GM15510 (cell line): Measurements from ENCODE around the gene PAFAH1B2.

ENCODE experiments used
- POLR2A ChIP-seq: IDR thresholded peaks from 3 replicates; pipeline ENCODE4 v1.6.1; 2011; ENCODE audit warnings: borderline replicate concordance; ENCODE audit not compliant: insufficient read length; ENCODE audit errors: extremely low read depth

The PAFAH1B2 gene

DNA sequence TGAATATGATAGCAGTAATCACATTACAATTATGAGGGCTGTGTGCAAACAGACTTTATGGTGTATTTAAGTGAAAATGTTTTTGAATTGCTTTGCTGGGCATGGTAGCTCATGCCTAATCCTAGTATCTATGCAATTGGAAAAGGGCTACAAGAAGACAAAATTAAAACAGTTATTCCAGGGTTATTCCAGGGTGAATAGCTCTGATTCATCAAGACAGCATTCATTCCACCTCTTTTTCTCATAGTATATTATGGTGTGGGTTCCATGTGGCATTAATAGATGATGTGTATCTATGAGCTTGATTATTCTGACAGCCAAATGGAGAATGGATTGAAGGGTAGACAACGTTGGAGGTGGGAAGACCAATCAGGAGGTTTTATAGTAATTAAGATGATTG, 22.4 kb downstream of the PAFAH1B2 start:
- TF ChIP-seq POLR2A = no peak

DNA sequence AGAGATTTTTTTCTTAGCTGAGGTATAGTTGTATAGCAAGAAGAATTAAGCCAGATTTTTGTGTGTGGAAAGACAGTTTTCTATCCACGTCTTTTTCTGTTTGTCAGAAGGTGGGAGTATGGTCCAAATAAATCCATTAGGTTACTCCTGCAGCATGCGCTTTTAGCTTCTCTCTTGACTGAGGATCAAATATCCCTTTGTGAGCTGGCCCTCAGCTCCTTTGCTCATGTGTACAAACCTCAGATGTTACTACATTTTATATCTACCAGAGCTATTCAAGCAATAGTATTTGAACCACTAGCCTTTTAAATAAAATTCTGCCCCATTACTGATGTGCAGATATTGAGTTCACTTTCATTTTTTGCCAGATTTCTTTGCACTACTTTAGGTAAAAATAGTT, 25.6 kb downstream of the PAFAH1B2 start:
- TF ChIP-seq POLR2A = no peak

DNA sequence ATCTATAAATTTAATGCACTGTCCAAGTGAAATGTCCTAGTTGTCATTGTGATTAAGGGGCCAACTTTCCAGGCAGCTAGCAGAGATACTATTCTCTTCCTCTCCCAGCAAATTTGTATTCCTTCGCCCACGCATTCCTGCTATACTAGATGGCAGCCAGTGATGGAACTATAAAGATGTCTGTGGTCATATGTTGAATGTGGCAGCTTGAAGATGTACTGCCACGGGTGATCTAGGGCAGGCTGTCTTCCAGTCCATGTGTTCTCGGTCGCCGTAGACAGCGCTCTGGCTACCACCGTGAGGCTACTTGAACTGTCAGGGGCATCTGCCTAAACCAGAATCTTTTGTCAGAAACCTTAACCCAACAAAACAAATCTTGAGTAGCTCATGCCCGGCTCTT, 26.1 kb downstream of the PAFAH1B2 start:
- TF ChIP-seq POLR2A = no peak

DNA sequence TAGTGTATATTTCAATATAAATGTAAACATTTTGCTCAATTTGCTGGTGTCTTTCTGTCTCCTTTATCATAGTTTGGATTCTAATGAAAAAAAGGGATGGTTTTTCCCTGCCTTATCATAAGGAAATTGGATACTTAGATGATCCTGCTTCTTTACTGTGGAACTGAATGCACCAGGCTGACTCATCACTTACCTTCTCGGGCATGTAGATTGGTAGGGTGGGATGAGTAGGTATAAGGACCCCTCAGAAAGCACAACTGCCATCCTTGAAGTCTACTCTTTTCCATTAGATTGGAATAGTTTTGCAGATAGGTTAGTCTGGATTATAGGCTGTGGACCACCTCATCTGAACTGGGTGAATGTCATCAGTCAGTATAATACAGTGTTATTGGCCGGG, 26.9 kb downstream of the PAFAH1B2 start:
- TF ChIP-seq POLR2A = no peak

DNA sequence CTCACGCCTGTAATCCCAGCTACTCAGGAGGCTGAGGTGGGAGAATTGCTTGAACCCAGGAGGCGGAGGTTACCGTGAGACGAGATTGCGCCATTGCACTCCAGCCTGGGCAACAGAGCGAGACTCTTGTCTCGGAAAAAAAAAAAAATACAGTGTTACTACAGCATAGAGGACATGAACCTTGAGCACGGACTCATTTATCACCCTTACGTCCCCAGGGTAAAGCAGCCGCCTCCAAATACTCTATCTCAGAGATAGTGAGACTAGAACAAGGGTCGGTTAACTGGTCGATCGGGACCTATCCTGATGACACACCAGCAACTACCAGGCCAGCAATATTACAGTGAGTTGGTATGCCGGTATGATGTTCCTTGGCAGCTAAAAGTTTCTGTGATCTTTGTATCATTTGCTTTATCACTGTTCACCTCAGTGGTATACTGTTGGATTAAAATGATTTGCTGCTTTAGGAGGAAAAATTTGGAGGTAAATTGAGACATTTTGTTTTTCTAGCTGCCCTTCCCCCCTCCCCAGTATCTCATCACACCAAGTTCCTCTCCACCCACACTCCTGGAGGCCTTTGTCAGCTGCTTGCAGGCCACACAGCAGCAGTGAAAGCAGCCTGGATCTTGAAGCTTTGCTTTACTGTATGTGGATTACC, 27.4 kb downstream of the PAFAH1B2 start:
- no peak for TF ChIP-seq POLR2A

DNA sequence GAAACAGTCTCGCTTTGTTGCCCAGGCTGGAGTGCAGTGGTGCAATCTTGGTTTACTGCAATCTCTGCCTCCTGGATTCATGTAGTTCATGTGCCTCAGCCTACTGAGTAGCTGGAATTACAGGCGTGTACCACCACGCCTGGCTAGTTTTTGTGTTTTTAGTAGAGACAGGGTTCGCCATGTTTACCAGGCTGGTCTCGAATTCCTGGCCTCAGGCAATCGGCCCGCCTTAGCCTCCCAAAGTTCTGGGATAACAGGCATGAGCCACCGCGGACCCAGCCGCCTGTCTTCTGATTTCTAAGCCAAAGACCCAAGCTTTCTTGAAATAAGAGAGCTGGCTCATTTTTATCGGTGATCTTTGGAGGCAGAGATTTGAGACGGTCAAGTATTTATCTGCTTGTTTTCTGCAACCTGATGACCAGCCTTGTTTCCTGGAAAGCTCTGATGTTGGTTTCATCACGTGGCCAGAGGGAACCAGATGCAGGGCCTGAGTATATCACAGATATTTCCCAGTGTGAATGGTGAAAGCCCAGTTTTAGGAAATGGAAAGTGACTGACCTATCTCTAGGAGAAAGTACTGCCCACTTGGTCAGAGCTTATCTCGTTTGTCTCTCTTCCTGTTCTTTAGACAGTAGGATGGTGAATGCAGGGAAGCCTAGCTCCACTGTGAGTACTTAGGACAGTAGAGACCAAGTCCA, 28.8 kb downstream of the PAFAH1B2 start:
- TF ChIP-seq POLR2A = no peak

DNA sequence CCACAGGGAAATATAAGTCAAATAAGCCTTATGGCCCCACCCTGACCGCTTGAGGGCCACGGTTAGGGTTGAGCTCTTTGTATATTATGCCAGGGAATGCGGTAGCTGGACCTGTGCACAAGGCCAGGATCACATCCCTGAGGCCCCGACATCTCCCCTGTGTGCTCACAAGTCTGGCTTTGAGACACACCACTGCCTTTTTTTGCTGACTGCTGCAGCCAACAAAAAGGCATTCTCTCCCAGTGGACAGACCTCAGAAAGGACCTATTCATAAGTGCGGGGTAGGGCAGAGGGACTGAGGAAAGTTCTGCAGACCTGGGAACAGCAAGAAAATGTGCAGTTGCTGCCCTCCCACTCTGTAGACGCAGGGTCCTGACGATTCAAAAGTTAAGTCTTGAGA, 31.0 kb downstream of the PAFAH1B2 start:
- TF ChIP-seq POLR2A = no peak

DNA sequence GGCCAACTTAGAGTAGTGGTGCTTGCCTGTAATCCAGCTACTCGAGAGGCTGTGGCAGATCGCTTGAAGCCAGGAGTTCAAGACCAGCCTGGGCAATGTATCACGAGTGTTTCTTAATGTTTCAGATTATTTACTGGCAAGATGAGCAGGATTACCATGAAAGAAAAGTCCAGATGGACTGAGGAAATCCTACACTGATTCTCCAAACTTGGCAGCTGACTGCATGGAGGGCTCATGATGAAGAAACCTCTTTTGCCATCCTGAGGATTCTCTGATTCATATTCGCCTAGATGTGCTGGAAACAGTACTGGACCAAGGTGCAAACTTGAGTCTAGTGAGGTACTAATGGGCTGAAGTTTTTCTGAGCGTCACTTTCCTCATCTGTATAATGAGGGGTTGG, 31.7 kb downstream of the PAFAH1B2 start:
- TF ChIP-seq POLR2A = no peak

DNA sequence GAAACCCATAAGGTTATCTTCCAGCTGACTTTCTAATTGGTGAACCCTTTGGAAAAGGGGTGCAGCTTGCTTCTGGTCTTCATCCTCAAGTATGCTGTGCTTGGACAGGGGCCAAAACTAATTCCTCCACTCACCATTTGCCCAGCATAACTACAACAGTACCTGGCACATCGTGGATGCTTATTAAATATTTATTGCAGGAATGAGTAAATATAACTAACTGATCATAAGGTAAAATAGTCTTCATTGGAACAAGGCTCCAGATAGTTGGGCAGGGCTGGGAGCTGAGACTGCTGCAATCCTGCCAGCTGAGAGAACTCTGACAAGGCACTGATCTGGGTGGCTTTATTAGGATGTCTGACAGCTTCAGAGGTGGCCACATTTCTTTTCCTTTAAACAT, 32.1 kb downstream of the PAFAH1B2 start:
- no peak for TF ChIP-seq POLR2A

DNA sequence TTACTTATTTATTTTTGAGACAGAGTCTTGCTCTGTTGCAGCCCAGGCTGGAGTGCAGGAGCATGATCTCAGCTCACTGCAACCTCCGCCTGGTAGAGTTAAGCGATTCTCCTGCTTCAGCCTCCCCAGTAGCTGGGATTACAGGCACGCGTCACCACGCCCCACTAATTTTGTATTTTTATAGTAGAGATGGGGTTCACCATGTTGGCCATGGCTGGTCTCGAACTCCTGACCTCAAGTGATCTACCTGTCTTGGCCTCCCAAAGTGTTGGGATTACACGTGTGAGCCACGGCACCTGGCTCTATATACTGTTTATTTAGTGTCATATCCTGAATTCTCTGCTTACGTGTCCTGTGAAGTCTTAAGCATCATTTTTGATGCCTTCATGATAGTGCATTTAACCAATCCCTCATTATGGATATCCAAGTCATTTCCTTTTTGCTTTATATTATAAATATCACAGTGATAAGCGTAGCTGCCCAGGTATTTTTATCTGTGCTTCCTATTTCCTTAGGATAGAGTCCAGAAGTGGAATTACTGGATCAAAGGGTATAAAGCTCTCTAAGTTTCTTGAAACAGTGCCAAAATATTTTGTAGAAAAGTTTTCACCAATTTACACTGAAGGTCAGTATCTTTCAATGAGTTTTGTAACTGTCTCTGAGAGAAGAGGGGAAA, 33.6 kb downstream of the PAFAH1B2 start:
- TF ChIP-seq POLR2A = no peak

DNA sequence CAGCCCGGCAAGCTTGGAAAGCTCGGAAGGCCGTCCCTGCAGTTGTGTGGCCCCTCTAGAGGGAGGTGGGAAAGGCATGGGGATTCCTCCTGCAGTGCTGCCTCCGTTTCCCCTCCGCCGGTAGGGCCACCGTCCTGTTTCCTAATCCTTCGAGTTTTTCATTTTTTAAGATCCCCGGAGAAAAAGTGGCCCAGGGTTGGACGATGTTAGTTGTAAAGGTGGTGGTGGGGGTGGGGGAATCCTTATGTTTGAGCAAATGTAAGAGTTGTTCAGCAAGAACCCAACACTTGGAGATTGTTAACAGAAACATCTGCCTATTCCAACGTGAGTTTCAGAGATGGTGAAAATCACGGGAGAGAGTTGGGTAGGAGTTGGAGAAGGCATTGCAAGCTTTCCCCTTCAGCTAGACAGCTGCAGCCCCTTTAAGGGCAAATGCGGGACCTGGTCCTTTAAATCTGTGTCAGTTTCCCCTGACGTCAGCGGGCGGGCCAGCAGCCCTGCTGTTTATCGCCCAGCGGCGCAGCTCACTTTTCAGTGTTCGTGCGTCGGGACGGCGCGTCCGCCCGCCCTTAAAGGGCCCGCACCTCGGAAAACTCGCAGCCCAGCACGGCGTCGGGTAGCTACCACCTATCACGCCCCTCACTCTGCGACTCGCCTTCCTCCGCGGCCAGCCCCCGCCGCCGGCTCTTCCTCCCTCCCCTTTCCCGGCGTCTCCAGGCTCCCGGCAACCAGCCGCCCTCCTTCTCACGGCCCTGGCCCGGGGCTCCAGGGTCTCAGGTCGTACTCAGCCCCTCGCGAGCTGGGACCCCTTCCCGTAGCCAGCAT, 34.3 kb downstream of the PAFAH1B2 start, which contains the start of gene SIDT2:
Gene SIDT2, plus strand, starts transcription at position 534 of the 825 bp plus-strand sequence. CDS start 521 bp downstream, outside the sequence.
- TF ChIP-seq POLR2A = peak; percentile 64

DNA sequence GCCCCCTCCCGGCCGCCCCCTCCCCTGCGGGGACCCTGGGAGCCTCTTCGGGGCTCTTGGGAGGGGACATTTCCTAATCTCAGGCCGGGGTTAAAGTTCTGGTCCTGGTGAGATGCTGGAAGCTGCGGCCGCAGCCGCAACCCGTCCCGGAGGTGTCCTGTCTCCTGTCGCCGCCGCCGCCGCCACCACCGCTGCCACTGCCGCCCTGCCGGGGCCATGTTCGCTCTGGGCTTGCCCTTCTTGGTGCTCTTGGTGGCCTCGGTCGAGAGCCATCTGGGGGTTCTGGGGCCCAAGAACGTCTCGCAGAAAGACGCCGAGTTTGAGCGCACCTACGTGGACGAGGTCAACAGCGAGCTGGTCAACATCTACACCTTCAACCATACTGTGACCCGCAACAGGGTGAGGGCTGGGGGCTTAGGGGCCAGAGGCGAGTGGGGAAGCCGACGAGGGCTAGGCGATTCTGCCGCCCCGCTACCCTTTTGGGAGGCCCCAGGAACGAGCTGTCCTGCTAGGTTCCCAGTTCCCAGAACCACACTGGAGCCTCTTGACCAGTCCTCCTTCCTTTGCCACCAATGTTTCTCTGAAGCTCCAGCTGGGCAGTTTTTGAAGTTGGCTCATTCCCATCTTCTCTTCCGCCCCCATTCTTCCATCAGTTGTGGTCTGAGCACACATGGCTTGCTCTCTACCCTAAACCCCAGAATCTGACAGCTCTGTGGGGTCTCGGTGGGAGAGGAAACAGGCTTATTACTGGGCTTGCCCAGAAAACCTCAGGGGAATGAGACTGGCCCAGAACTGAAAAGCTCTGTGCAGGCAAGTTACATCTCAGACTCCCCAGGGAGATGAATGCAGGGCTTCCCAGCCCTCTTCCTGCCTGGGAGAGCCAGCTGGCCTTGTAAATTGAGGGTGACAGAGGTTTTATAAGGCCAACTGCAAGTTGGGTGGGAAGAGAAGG, 35.2 kb downstream of the PAFAH1B2 start:
- TF ChIP-seq POLR2A = no peak

DNA sequence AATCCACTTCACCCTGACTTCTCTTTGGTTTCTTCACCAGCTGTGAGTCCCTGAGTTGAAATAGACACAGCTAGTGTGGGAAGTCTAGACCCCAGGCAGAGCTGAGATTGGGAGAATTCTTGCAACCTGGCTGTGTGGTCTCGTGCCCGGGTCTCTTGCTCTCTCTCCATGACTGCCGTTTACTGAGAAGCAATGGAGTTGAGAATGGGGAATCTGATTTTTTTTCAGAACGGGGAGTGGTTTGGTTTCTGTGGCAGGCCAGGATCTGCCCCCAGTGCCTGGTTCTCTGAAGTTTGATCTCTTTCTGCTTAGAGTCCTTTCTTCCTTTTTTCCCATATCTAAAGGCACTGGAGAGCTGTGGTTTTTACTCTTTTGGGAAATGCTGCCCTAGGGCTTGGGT, 35.9 kb downstream of the PAFAH1B2 start:
- TF ChIP-seq POLR2A = no peak
